GM18951 (cell line): ENCODE data around the gene INPP4B.
"Not testable (repeated sequence)": the region's sequence is repeated elsewhere in the genome, so short reads cannot be mapped to it uniquely, and the experiment has no call there.

Experiments
- POLR2A ChIP-seq: IDR thresholded peaks from 4 replicates; pipeline ENCODE4 v1.6.1; 2011; ENCODE audit warnings: mild to moderate bottlenecking; ENCODE audit not compliant: insufficient read length, insufficient read depth; ENCODE audit errors: extremely low read depth
- in situ Hi-C: fragments of 300-500 bp; cut with MboI; formaldehyde crosslinking; loops from one replicate; pipeline ENCODE4 v1.12.0; 2022; ENCODE audit warnings: low sequenced_read_pairs, mixed read lengths, inconsistent platforms; ENCODE audit not compliant: unreplicated experiment

INPP4B gene

DNA sequence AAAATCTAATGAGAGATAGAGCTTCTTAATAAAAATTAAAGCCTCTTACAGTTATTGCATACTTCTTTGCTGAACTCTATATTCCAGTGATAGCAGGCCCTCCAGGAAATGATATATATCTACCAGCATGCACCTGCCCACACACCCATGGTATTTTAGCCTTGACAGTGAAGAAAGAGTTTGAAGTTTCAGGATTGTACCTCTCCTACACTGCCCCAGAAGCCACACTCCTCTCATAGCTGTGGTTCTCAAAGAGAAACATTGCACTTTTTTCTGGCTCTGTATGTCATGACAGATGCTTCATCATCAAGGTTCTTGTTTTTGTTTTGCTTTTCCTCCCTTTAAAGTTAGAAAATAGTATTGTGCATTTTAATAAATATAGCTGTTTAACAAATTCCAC is 34.0 kb downstream of the INPP4B start:
- in situ Hi-C loops = no loop called here
- TF ChIP-seq POLR2A = no peak

DNA sequence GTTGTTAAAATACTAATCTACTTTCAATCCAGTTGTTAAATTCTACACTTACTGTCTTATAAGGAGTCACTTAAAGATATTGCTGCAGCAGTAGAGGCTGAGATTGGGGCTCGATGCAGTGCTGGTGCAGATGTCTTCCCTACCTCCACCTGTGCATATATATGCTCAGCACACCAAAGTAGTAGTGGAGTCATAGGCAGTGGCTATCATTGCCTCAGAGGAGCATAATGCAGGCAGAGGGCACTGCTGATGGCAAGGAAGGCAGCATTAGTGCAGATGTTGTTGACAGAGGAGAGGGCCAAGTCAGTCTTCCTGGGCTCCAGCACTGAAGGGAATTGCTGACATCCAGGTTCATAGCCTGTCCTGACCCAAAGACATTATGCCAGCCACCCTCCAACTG is 35.1 kb downstream of the INPP4B start:
- in situ Hi-C loops = no loop called here
- no peak for TF ChIP-seq POLR2A

DNA sequence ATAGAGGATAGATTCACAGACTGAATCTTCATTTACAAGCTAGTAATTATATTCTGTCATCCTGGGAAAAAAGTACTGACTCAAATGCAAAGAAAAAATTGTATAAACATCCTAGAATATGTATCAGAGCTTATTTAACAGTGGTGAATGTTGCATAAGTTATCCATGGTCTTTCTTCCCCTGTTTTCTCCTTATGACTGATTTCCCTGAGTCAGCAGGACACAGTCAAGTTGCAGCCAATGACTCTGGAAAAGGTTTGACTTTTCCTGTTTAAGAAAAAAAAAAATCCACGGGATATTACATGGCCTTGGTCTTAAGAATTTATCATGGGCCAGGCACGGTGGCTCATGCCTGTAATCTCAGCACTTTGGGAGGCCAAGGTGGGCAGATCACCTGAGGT is 36.5 kb downstream of the INPP4B start:
- TF ChIP-seq POLR2A = no peak
- in situ Hi-C loops = no loop called here

- in situ Hi-C loops = not testable (repeated sequence)
Observed at GRCh38 chr4:142803879-142804278, 42.2 kb downstream of the INPP4B start.

- no peak for TF ChIP-seq POLR2A
- in situ Hi-C loops = no loop called here
Observed at GRCh38 chr4:142801966-142802365, 44.1 kb downstream of the INPP4B start.

DNA sequence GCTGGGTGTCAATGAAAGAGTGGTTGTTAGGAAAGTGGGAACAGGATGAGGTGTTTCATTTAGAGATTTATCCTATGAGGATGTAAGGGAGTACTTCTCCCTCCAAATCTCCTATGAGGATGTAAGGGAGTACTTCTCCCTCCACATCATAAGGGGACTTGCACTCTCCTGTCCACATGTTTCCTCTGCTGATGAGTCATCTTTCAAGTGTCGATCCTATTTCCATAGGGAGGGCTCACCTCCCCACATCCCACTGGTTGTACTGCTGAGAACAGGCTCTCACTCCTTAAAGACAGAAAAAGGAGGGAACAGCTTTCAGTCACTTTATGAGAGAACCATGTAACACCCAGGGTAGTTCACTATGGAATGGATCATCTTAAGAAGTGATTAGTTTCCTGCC is 65.0 kb downstream of the INPP4B start:
- no peak for TF ChIP-seq POLR2A
- in situ Hi-C loops = no loop called here

- in situ Hi-C loops = no loop called here
- no peak for TF ChIP-seq POLR2A
Observed at GRCh38 chr4:142778900-142779299, 67.2 kb downstream of the INPP4B start.

DNA sequence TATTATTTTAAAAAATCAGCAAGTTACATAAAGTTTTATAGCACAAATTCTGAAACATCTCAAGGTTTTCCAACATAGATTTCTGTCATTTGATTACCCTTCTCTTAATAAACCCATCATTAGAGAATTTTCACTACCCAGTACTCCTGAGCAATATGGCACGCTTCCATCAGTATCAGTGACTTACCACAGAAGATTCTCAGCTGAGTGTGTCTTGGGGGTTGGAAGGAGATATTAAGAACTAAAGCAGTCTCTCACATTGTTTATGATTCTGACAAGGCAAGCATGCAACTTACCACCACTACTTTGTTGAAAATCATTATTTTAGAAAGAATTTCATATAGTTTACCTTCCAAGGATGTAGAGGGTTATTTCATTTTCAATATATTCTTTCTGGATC is 67.7 kb downstream of the INPP4B start:
- TF ChIP-seq POLR2A = no peak
- in situ Hi-C loops = no loop called here

- in situ Hi-C loops = no loop called here
- no peak for TF ChIP-seq POLR2A
Observed at GRCh38 chr4:142777045-142777743, 68.9 kb downstream of the INPP4B start.

DNA sequence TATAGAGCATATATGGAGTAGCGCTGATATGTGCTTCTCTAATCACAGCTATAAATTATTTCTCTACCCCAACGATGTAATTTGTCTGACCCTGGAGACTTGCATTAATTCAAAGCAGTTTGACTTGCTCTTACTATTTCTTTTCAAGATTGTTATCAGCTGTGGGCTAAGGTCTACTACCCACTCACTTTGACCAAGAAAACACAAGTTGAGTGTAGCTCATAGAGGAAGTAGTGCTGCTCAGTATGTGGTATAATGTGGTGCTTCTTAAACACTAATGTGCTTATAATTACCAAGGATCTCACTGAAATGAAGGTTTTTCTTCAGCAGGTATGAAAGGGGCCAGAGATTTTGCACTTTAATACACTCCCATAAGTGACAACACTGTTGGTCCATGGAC is 70.1 kb downstream of the INPP4B start:
- in situ Hi-C loops = no loop called here

GRCh38 chr4:142773505-142773904 is 72.6 kb downstream of the INPP4B start:
- no peak for TF ChIP-seq POLR2A
- in situ Hi-C loops = no loop called here

More for the DNA sequence above, 70.1 kb downstream of the INPP4B start:
- no peak for TF ChIP-seq POLR2A

DNA sequence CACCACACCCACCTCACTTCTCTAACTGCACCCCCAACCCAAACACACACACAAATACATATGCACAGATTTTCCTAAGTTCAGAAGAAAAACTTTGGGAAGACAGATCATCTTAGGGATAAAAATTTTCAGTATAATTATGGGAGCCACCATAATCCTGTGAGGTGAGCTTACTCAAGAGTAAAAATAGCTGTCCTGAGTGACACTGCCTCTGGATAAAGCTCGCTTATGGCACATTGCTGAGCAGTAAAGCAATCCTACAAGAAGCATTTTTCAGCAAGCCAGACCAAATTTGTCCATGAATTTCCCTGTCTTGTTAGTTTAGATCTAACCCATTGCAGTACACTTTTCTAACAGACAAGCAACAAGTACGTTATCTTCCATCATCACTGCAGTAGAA is 83.8 kb downstream of the INPP4B start:
- TF ChIP-seq POLR2A = no peak
- in situ Hi-C loops = no loop called here

- in situ Hi-C loops = no loop called here
- no peak for TF ChIP-seq POLR2A
Observed at GRCh38 chr4:142752202-142752786, 93.8 kb downstream of the INPP4B start.

DNA sequence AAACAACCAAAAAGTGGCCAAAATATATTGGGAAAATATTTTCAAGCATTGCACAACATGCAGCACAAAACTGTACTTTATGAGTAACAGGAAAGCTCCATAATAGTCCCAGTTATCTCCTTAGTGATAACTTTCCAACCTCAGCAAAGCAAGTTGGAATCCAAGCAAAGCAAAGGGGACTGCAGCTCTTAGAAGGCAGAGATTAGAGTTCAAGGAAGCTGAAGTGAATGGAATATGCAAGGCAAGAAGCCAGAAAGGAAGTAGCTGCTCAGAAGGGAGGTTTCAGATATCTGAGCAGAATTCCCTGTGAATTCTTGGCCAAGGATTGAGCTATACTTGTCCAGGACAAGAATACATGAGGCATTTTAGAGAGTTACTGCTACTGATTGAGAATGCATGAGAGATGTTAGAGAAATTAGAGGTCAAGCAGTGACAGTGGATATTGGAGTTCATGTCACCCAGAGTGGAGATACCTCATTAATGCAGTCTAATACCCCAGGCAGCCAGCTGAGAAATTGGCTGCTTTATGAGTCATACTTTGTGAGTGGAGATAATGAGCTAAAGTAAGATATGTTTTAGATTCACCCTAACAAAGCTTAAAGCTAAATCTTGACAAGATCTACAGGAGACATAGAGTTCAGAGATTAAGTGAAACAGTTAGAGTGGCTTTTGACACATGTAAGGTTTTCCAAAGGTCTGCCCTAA is 102.8 kb downstream of the INPP4B start:
- TF ChIP-seq POLR2A = no peak
- in situ Hi-C loops = no loop called here
